ENCODE data around the gene TOX3.

- TF ChIP-seq BHLHE40 (IDR thresholded peaks at IDR 0.05; ENCODE audit: borderline replicate concordance) (no peak), LEF1 (IDR thresholded peaks at IDR 0.05; ENCODE audit: borderline replicate concordance) (no peak), SP1 (IDR thresholded peaks at IDR 0.05) (no peak), NFRKB (IDR thresholded peaks at IDR 0.05) (no peak), ZNF384 (IDR thresholded peaks at IDR 0.05) (no peak), L3MBTL2 (conservative IDR thresholded peaks at IDR 0.05) (no peak), TARDBP (IDR thresholded peaks at IDR 0.05) (no peak), HDGF (IDR thresholded peaks at IDR 0.05; ENCODE audit: borderline replicate concordance) (no peak), ELF4 (IDR thresholded peaks at IDR 0.05) (no peak), FOXK2 (IDR thresholded peaks at IDR 0.05) (no peak), FOXM1 (IDR thresholded peaks at IDR 0.05; ENCODE audit: borderline replicate concordance) (no peak)
- TF ChIP-seq, protein P1, sequence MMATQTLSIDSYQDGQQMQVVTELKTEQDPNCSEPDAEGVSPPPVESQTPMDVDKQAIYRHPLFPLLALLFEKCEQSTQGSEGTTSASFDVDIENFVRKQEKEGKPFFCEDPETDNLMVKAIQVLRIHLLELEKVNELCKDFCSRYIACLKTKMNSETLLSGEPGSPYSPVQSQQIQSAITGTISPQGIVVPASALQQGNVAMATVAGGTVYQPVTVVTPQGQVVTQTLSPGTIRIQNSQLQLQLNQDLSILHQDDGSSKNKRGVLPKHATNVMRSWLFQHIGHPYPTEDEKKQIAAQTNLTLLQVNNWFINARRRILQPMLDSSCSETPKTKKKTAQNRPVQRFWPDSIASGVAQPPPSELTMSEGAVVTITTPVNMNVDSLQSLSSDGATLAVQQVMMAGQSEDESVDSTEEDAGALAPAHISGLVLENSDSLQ (IDR thresholded peaks at IDR 0.05) = no peak
These were observed 107.7 kb downstream of the TOX3 start for GRCh38 chr16:52439171-52439701.

Measured in HEK293T (cell line).